GM23338 (cell line): Measurements from ENCODE around the gene CCDC121. TPM values are rescaled to one million over a fixed set of nuclear protein-coding genes. Genes with fewer than 3 reads are reported as not detected.
"Not testable (repeated sequence)": the region's sequence is repeated elsewhere in the genome, so short reads cannot be mapped to it uniquely, and the experiment has no call there.

Experiments used
- ATAC-seq: fragments of 200-7000 bp; cut with Tn5 transposase; 3 replicates; pipeline ENCODE4 v1.9.1; 2020
- DNase-seq: peaks from one replicate; pipeline ENCODE4 v3.0.0-alpha.2; 2015; ENCODE audit warnings: low spot score
- H2AFZ ChIP-seq: fragments of 200-600 bp; sonication (generic); 2 replicates; pipeline ENCODE4 v1.8.0; 2016; ENCODE audit warnings: antibody characterized with exemption, mild to moderate bottlenecking, moderate library complexity
- H3F3A ChIP-seq: fragments of 200-600 bp; sonication (generic); replicated peaks from 2 replicates; pipeline ENCODE4 v1.8.0; 2017; ENCODE audit warnings: antibody characterized with exemption, mixed run types, low read depth
- H3K27ac ChIP-seq: fragments of 200-600 bp; sonication (generic); 2 replicates; pipeline ENCODE4 v1.6.1; 2016; ENCODE audit warnings: low read depth
- H3K27me3 ChIP-seq: fragments of 200-600 bp; sonication (generic); 2 replicates; pipeline ENCODE4 v1.8.0; 2016; ENCODE audit warnings: mild to moderate bottlenecking, mixed run types, moderate library complexity; ENCODE audit not compliant: insufficient read depth
- H3K36me3 ChIP-seq: fragments of 200-600 bp; sonication (generic); 2 replicates; pipeline ENCODE4 v1.8.0; 2016; ENCODE audit warnings: mild to moderate bottlenecking; ENCODE audit not compliant: insufficient read depth
- H3K4me1 ChIP-seq: fragments of 200-600 bp; sonication (generic); 2 replicates; pipeline ENCODE4 v1.8.0; 2016; ENCODE audit warnings: mild to moderate bottlenecking, moderate library complexity; ENCODE audit not compliant: insufficient read depth
- H3K4me2 ChIP-seq: fragments of 200-600 bp; sonication (generic); 2 replicates; pipeline ENCODE4 v1.7.1; 2017; ENCODE audit warnings: mixed run types
- H3K4me3 ChIP-seq: fragments of 200-600 bp; sonication (generic); 2 replicates; pipeline ENCODE4 v1.6.1; 2016; ENCODE audit warnings: mixed run types
- H3K79me2 ChIP-seq: fragments of 200-600 bp; sonication (generic); replicated peaks from 2 replicates; pipeline ENCODE4 v1.8.0; 2017; ENCODE audit warnings: mild to moderate bottlenecking; ENCODE audit not compliant: insufficient read depth
- H3K9me2 ChIP-seq: fragments of 200-600 bp; sonication (generic); 2 replicates; pipeline ENCODE4 v1.8.0; 2017; ENCODE audit not compliant: insufficient read depth
- H4K20me1 ChIP-seq: fragments of 200-600 bp; sonication (generic); replicated peaks from 2 replicates; pipeline ENCODE4 v1.8.0; 2017; ENCODE audit warnings: mild to moderate bottlenecking; ENCODE audit not compliant: insufficient read depth
- H3K27ac Mint-ChIP-seq: 2 replicates; pipeline ENCODE4 v1.8.0; 2020; ENCODE audit warnings: inconsistent platforms, mild to moderate bottlenecking, moderate library complexity, mixed read lengths
- H3K27me3 Mint-ChIP-seq: 3 replicates; pipeline ENCODE4 v1.8.0; 2022; ENCODE audit warnings: low read depth, mild to moderate bottlenecking, moderate library complexity, mixed read lengths, inconsistent platforms; ENCODE audit not compliant: insufficient read depth, poor library complexity
- H3K36me3 Mint-ChIP-seq: 3 replicates; pipeline ENCODE4 v1.8.0; 2021; ENCODE audit warnings: low read depth, mild to moderate bottlenecking, inconsistent platforms, moderate library complexity, mixed read lengths
- H3K4me1 Mint-ChIP-seq: 3 replicates; pipeline ENCODE4 v1.8.0; 2020; ENCODE audit warnings: mild to moderate bottlenecking, inconsistent platforms, mixed read lengths
- H3K4me3 Mint-ChIP-seq: 3 replicates; pipeline ENCODE4 v1.8.0; 2021; ENCODE audit warnings: moderate library complexity, mild to moderate bottlenecking, inconsistent platforms, mixed read lengths
- H3K9me3 Mint-ChIP-seq: 3 replicates; pipeline ENCODE4 v1.8.0; 2020; ENCODE audit warnings: moderate library complexity, mild to moderate bottlenecking, inconsistent platforms, mixed read lengths
- CREB1 ChIP-seq: fragments of 250-450 bp; sonication (Bioruptor Pico); IDR thresholded peaks from 2 replicates; pipeline ENCODE4 v1.5.0; 2020; ENCODE audit warnings: low read depth, mild to moderate bottlenecking, moderate library complexity
- CTCF ChIP-seq, 2 experiments: fragments of 200-600 bp in 1 of 2; sonication (generic) in 1 of 2; conservative IDR thresholded peaks; 2 replicates each; pipeline versions ENCODE4 v1.5.1 to v1.6.1; 2016 to 2017; ENCODE audit warnings: antibody characterized with exemption in 2 of 2, low read depth in 2 of 2, mild to moderate bottlenecking in 2 of 2, moderate library complexity in 1 of 2
- ETS1 ChIP-seq: IDR thresholded peaks from 2 replicates; pipeline ENCODE4 v1.6.1; 2016; ENCODE audit warnings: antibody characterized with exemption
- JUNB ChIP-seq: IDR thresholded peaks from one replicate; pipeline ENCODE4 v1.6.1; 2016; ENCODE audit warnings: antibody characterized with exemption; ENCODE audit not compliant: unreplicated experiment
- STAT1 ChIP-seq: IDR thresholded peaks from one replicate; pipeline ENCODE4 v1.6.1; 2016; ENCODE audit warnings: antibody characterized with exemption; ENCODE audit not compliant: unreplicated experiment
- ZNF114 ChIP-seq: fragments of 250-450 bp; sonication (Bioruptor Pico); IDR thresholded peaks from 2 replicates; pipeline ENCODE4 v1.5.0; 2020; ENCODE audit warnings: mild to moderate bottlenecking, moderate library complexity
- ZNF331 ChIP-seq: fragments of 250-450 bp; sonication (Bioruptor Pico); IDR thresholded peaks from 2 replicates; pipeline ENCODE4 v1.5.0; 2020; ENCODE audit warnings: low read depth, mild to moderate bottlenecking, moderate library complexity
- polyA plus RNA-seq: library from polyadenylated mRNA; unstranded; fragments of >200 nt; fragmentation: Nextera tagmentation; extraction: Ambion mirVana; gene quantifications from 2 replicates; pipeline ENCODE4 v1.2.1, GENCODE V29; 2016
- total RNA-seq: library from RNA; depleted of rRNA; stranded (reverse); fragments of >200 nt; shearing (Covaris generic); gene quantifications from 2 replicates; pipeline ENCODE4 v1.2.3, GENCODE V29; 2014
- TF ChIP-seq, protein P1 (sequence below): fragments of 250-450 bp; sonication (Bioruptor Pico); IDR thresholded peaks from 2 replicates; pipeline ENCODE4 v1.5.0; 2020; ENCODE audit warnings: mild to moderate bottlenecking, moderate library complexity

The CCDC121 gene
- total and polyA plus RNA-seq, 2 experiments from 2014 or later, result 1.6 to 1.9 TPM

DNA sequence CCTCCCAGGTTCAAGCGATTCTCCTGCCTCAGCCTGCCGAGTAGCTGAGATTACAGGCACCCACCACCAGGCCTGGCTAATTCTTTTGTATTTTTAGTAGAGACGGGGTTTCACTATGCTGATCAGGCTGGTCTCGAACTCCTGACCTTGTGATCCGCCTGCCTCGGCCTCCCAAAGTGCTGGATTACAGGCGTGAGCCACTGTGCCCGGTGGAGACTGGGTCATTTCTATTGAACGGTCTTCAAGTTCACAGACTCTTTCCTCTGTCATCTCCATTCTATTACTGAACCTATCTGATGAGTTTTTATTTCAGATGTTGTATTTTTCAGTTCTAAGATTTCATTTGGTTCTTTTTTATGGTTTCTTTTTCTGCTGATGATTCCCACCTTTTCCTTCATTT, 33.4 kb downstream of the CCDC121 start:
- H3K36me3 ChIP-seq, H3K4me2 ChIP-seq, H3K4me3 ChIP-seq, H3K27me3 ChIP-seq, H3K4me3 Mint-ChIP-seq, H3K9me2 ChIP-seq, H3K27ac ChIP-seq, H3F3A ChIP-seq, H2AFZ ChIP-seq, H3K27ac Mint-ChIP-seq, DNase-seq, H3K4me1 Mint-ChIP-seq, H3K27me3 Mint-ChIP-seq, H3K4me1 ChIP-seq, ATAC-seq: not testable (repeated sequence)
- Mint-ChIP-seq H3K36me3 (peaks cover 67% of the 10 kb centered on the region), H3K9me3 (peaks cover 50% of the 10 kb centered on the region)
- Histone ChIP-seq H4K20me1 (peaks cover 42% of the 10 kb centered on the region), H3K79me2 (peaks cover 94% of the 10 kb centered on the region)

GRCh38 chr2:27594020-27594703, 34.6 kb downstream of the CCDC121 start:
- not testable (repeated sequence) for H2AFZ ChIP-seq, H3K27ac ChIP-seq, H3K9me2 ChIP-seq, H3K27me3 ChIP-seq, H3K27me3 Mint-ChIP-seq, H3K4me1 Mint-ChIP-seq, H3K4me3 Mint-ChIP-seq, H3K4me2 ChIP-seq, DNase-seq, H3F3A ChIP-seq, H3K4me1 ChIP-seq, ATAC-seq, H3K27ac Mint-ChIP-seq, H3K4me3 ChIP-seq, H3K36me3 ChIP-seq
- Histone ChIP-seq H4K20me1 (peaks cover 39% of the 10 kb centered on the region), H3K79me2 (peaks cover 95% of the 10 kb centered on the region)
- H3K9me3 Mint-ChIP-seq, result peaks cover 54% of the 10 kb centered on the region
- peaks cover 57% of the 10 kb centered on the region for H3K36me3 Mint-ChIP-seq

- Histone ChIP-seq H3K27me3 (no peaks in the 10 kb centered on the region), H3K36me3 (peaks cover 7% of the 10 kb centered on the region), H3K4me3 (no peak overlapping the region), H4K20me1 (peaks cover 40% of the 10 kb centered on the region), H3K79me2 (peaks cover 95% of the 10 kb centered on the region), H3K27ac (no peak overlapping the region), H3K4me1 (no peaks in the 10 kb centered on the region), H3K9me2 (no peaks in the 10 kb centered on the region), H2AFZ (no peak overlapping the region), H3K4me2 (no peak overlapping the region), H3F3A (no peaks in the 10 kb centered on the region)
- no peak for ATAC-seq
- TF ChIP-seq ZNF331, result no peak
- no peak for TF ChIP-seq JUNB
- TF ChIP-seq CREB1 (CRISPR knock-in tag), result no peak
- TF ChIP-seq STAT1, result no peak
- TF ChIP-seq, protein P1, sequence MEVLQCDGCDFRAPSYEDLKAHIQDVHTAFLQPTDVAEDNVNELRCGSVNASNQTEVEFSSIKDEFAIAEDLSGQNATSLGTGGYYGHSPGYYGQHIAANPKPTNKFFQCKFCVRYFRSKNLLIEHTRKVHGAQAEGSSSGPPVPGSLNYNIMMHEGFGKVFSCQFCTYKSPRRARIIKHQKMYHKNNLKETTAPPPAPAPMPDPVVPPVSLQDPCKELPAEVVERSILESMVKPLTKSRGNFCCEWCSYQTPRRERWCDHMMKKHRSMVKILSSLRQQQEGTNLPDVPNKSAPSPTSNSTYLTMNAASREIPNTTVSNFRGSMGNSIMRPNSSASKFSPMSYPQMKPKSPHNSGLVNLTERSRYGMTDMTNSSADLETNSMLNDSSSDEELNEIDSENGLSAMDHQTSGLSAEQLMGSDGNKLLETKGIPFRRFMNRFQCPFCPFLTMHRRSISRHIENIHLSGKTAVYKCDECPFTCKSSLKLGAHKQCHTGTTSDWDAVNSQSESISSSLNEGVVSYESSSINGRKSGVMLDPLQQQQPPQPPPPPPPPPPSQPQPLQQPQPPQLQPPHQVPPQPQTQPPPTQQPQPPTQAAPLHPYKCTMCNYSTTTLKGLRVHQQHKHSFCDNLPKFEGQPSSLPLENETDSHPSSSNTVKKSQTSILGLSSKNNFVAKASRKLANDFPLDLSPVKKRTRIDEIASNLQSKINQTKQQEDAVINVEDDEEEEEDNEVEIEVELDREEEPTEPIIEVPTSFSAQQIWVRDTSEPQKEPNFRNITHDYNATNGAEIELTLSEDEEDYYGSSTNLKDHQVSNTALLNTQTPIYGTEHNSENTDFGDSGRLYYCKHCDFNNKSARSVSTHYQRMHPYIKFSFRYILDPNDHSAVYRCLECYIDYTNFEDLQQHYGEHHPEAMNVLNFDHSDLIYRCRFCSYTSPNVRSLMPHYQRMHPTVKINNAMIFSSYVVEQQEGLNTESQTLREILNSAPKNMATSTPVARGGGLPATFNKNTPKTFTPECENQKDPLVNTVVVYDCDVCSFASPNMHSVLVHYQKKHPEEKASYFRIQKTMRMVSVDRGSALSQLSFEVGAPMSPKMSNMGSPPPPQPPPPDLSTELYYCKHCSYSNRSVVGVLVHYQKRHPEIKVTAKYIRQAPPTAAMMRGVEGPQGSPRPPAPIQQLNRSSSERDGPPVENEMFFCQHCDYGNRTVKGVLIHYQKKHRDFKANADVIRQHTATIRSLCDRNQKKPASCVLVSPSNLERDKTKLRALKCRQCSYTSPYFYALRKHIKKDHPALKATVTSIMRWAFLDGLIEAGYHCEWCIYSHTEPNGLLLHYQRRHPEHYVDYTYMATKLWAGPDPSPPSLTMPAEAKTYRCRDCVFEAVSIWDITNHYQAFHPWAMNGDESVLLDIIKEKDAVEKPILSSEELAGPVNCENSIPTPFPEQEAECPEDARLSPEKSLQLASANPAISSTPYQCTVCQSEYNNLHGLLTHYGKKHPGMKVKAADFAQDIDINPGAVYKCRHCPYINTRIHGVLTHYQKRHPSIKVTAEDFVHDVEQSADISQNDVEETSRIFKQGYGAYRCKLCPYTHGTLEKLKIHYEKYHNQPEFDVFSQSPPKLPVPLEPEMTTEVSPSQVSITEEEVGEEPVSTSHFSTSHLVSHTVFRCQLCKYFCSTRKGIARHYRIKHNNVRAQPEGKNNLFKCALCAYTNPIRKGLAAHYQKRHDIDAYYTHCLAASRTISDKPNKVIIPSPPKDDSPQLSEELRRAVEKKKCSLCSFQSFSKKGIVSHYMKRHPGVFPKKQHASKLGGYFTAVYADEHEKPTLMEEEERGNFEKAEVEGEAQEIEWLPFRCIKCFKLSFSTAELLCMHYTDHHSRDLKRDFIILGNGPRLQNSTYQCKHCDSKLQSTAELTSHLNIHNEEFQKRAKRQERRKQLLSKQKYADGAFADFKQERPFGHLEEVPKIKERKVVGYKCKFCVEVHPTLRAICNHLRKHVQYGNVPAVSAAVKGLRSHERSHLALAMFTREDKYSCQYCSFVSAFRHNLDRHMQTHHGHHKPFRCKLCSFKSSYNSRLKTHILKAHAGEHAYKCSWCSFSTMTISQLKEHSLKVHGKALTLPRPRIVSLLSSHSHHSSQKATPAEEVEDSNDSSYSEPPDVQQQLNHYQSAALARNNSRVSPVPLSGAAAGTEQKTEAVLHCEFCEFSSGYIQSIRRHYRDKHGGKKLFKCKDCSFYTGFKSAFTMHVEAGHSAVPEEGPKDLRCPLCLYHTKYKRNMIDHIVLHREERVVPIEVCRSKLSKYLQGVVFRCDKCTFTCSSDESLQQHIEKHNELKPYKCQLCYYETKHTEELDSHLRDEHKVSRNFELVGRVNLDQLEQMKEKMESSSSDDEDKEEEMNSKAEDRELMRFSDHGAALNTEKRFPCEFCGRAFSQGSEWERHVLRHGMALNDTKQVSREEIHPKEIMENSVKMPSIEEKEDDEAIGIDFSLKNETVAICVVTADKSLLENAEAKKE, result no peak
- TF ChIP-seq ZNF114 (CRISPR knock-in tag), result no peak
- no peak for TF ChIP-seq CTCF (conservative IDR thresholded peaks at IDR 0.05; ENCODE audit: low read depth in 2 of 2)
- no peak for TF ChIP-seq ETS1
- peaks cover 7% of the 10 kb centered on the region for H3K27me3 Mint-ChIP-seq
- no peak for DNase-seq
- no peak overlapping the region for H3K27ac Mint-ChIP-seq
- H3K4me3 Mint-ChIP-seq, result no peak overlapping the region
- peaks cover 54% of the 10 kb centered on the region for H3K9me3 Mint-ChIP-seq
- peaks cover 57% of the 10 kb centered on the region for H3K36me3 Mint-ChIP-seq
- no peaks in the 10 kb centered on the region for H3K4me1 Mint-ChIP-seq
These were observed 35.6 kb downstream of the CCDC121 start for GRCh38 chr2:27593240-27593639.
